Bone marrow (tissue), 2 donors: Measurements from ENCODE around the gene ARMS2.

Experiments
- DNase-seq, 2 donors: peaks; one replicate each; lab custom pipeline; 2025; lab: John Stamatoyannopoulos, UW

ARMS2 gene

DNA sequence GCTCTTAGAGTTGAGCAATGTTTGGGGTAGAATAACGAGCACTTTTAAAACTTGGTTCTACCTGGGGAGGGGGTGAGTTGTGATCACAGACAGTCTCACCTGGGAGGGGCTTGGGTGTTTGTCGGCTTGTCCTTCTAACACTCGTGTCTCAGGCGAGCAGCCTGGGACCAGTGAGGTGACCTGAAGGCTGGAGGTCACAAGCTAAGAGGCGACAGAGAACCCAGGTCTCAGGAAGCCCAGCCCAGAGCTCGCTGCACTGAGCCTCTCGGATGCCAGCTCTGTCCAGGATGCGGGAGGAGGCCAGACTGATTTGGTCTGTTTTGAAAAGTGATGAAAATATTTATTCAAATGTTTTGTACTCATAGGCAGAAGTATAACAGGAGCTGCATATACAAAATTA is 18.7 kb downstream of the ARMS2 start:
- no peak for DNase-seq

DNA sequence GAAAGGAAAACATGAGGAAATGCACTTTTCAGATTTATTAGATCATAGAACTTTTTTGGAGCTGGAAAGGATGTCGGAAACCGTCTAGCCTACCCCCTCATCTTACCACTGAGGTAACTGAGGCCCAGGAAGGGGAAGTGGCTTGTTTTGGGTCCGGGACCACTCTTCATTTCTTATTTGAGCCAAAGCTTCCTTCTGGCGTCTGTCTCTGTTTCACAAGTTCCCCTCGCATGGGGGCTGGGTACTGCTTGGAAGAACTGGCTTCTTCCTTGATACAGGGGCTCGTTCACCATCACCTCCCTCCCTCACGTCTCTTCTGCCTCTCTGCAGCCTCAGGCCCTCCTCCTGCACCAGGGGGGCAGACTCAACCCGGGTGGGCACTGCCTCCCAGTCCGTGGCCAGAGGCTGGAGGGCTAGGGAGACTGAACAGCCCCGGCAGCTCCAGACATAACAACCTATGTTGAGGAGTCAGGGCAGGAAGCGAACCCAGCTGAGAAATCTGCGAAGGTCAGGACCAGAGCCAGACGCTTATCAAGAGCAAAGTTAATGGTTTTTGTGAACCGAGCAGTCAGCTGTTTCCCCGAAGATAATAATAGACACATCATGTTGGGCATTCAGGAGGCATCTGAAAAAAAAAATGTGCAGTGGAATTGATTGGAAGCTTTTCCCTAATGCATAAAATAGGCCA is 19.8 kb downstream of the ARMS2 start:
- DNase-seq: no peak

GRCh38 chr10:122475100-122475499 is 20.6 kb downstream of the ARMS2 start:
- no peak for DNase-seq

- DNase-seq: no peak
Measured at GRCh38 chr10:122475591-122476332, 21.3 kb downstream of the ARMS2 start.

- no peak for DNase-seq
Measured at GRCh38 chr10:122476333-122476695, 21.9 kb downstream of the ARMS2 start.

GRCh38 chr10:122477436-122477835 is 23.0 kb downstream of the ARMS2 start:
- DNase-seq: no peak

GRCh38 chr10:122478971-122479370 is 24.5 kb downstream of the ARMS2 start:
- DNase-seq: no peak

- no peak for DNase-seq
Measured at GRCh38 chr10:122480146-122480833, 25.8 kb downstream of the ARMS2 start.

DNA sequence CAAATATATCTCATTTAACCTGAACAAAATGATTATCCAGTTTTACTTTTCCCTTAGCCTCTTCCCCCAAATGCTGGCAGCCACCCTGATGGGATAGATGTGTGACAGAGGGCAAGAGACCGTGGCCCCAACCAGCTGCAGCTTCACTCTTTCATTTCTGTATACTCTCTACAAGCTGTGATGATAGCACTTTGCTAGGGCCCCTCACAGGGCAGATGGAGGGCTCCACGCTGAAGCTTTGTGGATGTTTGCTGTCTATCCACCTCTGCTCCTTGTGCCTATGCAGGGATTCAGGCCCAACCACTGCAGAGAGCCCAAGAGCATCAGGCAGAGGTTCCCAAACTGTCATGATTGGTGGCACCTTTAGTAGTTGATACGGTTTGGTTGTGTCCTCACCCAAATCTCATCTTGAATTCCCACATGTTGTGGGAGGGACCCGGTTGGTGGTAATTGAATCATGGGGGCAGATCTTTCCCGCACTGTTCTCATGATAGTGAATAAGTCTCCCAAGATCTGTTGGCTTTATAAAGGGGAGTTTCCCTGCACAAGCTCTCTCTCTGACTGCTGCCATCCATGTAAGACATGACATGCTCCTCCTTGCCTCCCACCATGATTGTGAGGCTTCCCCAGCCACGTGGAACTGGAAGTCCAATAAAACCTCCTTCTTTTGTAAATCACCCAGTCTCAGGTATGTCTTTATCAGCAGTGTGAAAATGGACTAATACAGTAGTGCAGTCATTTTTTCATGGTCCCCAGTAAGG is 27.0 kb downstream of the ARMS2 start:
- DNase-seq: no peak

GRCh38 chr10:122484276-122485060 is 30.0 kb downstream of the ARMS2 start:
- DNase-seq: no peak

GRCh38 chr10:122485670-122486069 is 31.2 kb downstream of the ARMS2 start:
- DNase-seq: no peak

GRCh38 chr10:122486406-122487080 is 32.1 kb downstream of the ARMS2 start:
- DNase-seq: no peak

GRCh38 chr10:122487174-122487765 is 32.8 kb downstream of the ARMS2 start:
- no peak for DNase-seq

DNA sequence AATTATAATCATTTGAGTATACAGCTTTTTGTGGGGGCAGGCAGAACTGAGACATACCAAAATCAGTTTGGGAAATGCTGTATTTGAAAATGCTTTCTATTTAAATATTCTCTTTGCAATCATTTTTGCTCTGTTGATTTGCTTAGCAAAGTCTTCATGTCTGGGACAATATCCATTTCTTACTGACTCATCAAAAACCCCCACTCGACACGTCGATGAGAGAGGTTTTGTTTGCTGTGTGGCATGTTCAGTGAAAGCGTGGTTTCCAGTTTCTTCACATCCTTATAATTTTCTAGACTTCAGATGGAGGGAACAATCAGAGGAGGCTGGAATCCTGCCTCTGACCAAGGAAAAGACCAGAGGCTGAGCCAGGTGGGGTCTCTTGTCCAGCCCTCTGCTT is 35.8 kb downstream of the ARMS2 start:
- no peak for DNase-seq

- DNase-seq: no peak
Measured at GRCh38 chr10:122490786-122491680, 36.6 kb downstream of the ARMS2 start.

- no peak for DNase-seq
Measured at GRCh38 chr10:122492006-122492405, 37.6 kb downstream of the ARMS2 start.

DNA sequence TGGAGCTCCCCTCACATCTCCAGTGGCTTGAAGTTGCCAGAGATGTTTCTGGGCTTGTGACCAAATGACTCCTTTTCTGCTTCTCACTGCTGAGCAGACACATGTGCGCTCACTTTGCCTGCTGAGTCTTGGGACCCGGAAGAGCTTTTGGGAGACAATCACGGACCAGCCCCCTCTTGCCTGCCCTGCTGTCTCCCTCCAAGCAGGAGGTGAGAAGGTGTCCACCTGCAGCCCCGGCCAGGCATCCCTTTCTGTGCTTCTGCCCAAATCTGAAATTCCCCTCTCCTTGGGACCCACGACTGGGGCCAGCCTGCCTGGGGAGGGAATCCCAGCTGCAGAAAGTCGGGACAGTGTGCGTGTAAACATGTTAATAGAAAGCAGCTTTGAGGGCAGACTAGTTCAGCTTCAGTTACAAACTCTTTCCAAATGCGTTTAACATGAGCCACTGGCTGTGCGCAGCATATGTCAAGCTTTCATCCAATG is 38.6 kb downstream of the ARMS2 start:
- DNase-seq: no peak

DNA sequence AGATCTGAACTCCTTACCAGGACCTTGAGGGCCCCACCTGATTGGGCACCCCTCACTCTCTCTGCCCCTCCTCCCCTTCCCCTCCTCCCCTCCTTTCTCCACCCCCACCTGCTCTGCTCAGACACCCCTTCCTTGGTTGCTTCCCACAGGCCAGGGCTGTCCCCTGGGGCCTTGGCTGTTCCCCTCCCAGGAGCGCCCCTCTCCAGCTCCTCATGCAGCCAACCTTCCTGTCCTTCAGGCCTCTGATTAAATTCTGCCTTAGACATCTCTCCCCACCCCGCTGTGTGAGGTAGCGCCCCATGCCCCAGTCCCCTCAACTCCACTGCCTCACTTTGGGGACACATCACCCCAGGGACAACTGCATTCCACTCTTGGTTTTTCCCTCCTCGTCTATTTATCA is 39.3 kb downstream of the ARMS2 start:
- DNase-seq: no peak

- no peak for DNase-seq
Measured at GRCh38 chr10:122494173-122494820, 39.8 kb downstream of the ARMS2 start.
